GM12865 (cell line): ENCODE measurements around the gene ORC5.
A peak's percentile ranks its signal among the peaks of the same experiment; 100 is the strongest.

Experiments
- DNase-seq: peaks from one replicate; pipeline ENCODE4 v3.0.0; 2010; ENCODE audit warnings: low read depth
- H3K4me3 ChIP-seq: 2 replicates; pipeline ENCODE4 v1.5.1; 2011; ENCODE audit warnings: mild to moderate bottlenecking, low read depth, low read length, control low read depth
- CTCF ChIP-seq: IDR thresholded peaks from 2 replicates; pipeline ENCODE4 v1.5.1; 2011; ENCODE audit warnings: low read length, control low read depth, low read depth, inconsistent platforms; ENCODE audit not compliant: insufficient read depth; ENCODE audit errors: missing control alignments

The ORC5 gene

GRCh38 chr7:104207731-104208420, at the start of gene ORC5:
TSS of gene ORC5 (minus strand) at chr7:104208013. CDS start at chr7:104207904, 109 bp downstream.
- DNase-seq = peak; percentile 89
- no peak for TF ChIP-seq CTCF
- H3K4me3 ChIP-seq = peak within 1 kb of the TSS; percentile 90

- TF ChIP-seq CTCF = no peak
- H3K4me3 ChIP-seq = no peak overlapping the region
- no peak for DNase-seq
Measured at GRCh38 chr7:104255616-104256015, 47.8 kb upstream of the ORC5 start.

DNA sequence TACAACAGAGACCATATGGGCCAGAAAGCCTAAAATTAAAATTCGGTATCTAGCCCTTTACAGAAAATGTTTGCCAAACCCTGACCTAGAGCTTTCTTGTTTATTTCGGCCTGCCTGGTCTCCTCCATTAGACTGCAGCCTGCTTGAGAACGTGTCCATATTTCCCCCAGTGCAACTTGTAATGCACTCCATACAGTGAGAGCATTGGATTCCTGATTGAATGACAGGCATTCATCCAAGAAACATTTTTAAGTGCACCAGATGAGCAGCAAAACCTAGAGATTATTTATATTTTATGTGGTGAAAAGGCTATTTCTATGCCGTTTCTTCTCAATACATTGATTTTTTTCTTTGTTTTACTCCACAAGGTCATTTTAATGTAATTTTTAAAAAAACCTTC, 47.4 kb upstream of the ORC5 start:
- DNase-seq = no peak
- TF ChIP-seq CTCF = no peak

DNA sequence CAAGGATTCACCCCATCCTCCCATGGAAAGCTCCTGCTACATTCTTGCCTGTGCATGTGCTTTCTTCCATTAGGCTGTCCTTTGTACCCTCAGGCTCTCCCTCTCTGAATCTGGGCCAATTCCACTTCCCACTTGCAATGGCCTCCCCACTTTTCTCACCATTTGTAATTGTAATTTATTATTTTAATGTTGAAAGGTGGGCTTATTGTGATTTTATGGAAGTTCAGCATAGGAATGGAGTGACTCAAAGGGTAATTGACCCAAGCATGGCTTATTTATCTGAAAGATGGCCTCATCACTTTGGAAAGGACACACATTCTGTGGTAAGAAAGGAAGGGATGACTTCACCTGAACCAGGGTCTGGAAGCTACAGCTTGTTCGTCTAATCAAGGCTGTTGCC, 46.9 kb upstream of the ORC5 start:
- no peak overlapping the region for H3K4me3 ChIP-seq
- no peak for TF ChIP-seq CTCF
- DNase-seq = no peak

More for the DNA sequence above, 47.4 kb upstream of the ORC5 start:
- no peak overlapping the region for H3K4me3 ChIP-seq

DNA sequence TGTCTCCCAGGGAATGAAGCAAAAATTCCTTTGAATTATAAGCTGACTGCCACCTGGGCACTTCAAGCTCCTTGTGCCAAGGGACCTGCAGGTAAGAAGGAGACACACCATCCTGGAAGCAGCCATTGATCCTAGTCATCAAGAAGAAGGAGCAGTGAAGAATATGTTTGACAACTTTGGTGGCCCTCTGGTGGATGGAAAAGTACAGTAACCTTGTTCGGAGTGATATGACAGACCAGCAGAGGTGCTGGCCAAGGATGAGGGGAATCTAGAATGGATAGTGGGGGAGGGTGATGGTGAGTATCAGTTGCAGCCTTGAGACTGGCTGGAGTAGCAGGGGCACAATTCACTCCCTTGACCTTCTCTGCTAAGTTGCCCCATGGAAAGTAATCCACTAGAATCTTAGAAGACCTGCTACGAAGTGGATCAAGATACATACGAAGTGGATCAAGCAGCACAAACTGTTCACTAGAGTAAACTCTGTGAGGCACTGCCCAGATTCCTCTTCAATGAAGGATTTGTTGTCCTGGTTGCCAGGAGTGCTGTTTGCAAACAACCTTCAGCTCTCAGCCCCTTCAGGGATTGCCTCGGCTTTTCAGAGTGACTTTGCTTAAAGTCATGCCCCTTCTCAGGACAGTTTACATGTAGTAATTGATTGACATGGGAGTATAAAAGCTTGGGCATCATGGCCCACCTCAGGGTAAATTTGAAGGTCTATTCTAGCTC, 44.8 kb upstream of the ORC5 start:
- DNase-seq = peak; percentile 9
- TF ChIP-seq CTCF = peak; percentile 14

GRCh38 chr7:104242638-104243037, 34.8 kb upstream of the ORC5 start:
- no peak for TF ChIP-seq CTCF
- DNase-seq = no peak

More for the DNA sequence above, 44.8 kb upstream of the ORC5 start:
- no peak overlapping the region for H3K4me3 ChIP-seq

More at GRCh38 chr7:104242638-104243037, 34.8 kb upstream of the ORC5 start:
- H3K4me3 ChIP-seq = no peak overlapping the region
